NCI-H128 (cell line): ENCODE data around the gene SLC35F2.

Source experiments
- DNase-seq: peaks from one replicate; lab custom pipeline; 2025; ENCODE audit not compliant: unreplicated experiment; lab: John Stamatoyannopoulos, UW

Gene SLC35F2

GRCh38 chr11:107741044-107741823 lies 117.4 kb downstream of the SLC35F2 start:
- DNase-seq, result no peak
